ENCODE measurements around the gene FLT3.
"Not testable (repeated sequence)": the region's sequence is repeated elsewhere in the genome, so short reads cannot be mapped to it uniquely, and the experiment has no call there.

- TF ChIP-seq CTCF, POLR2A (IDR thresholded peaks at IDR 0.05): not testable (repeated sequence)
Observed at GRCh38 chr13:28101886-28102285, 1.5 kb upstream of the FLT3 start.
